Measurements from ENCODE around the gene CDC14B. TPM values are rescaled to one million over a fixed set of nuclear protein-coding genes. Genes with fewer than 3 reads are reported as not detected.

CDC14B gene
- total RNA-seq, 4 donors from 2014 or later = 9.7 to 40.5 (median 20.6) TPM

- no peak for DNase-seq
- Histone ChIP-seq H3K27ac (no peak overlapping the region), H3K4me3 (no peak overlapping the region), H3K36me3 (no peaks in the 10 kb centered on the region), H3K27me3 (no peaks in the 10 kb centered on the region), H3K9me3 (no peaks in the 10 kb centered on the region), H3K4me1 (no peaks in the 10 kb centered on the region)
- intact Hi-C loops (cut with DNase I; ENCODE audit: low total_unique reads) = no loop called here
- TF ChIP-seq, protein P1, sequence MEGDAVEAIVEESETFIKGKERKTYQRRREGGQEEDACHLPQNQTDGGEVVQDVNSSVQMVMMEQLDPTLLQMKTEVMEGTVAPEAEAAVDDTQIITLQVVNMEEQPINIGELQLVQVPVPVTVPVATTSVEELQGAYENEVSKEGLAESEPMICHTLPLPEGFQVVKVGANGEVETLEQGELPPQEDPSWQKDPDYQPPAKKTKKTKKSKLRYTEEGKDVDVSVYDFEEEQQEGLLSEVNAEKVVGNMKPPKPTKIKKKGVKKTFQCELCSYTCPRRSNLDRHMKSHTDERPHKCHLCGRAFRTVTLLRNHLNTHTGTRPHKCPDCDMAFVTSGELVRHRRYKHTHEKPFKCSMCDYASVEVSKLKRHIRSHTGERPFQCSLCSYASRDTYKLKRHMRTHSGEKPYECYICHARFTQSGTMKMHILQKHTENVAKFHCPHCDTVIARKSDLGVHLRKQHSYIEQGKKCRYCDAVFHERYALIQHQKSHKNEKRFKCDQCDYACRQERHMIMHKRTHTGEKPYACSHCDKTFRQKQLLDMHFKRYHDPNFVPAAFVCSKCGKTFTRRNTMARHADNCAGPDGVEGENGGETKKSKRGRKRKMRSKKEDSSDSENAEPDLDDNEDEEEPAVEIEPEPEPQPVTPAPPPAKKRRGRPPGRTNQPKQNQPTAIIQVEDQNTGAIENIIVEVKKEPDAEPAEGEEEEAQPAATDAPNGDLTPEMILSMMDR (IDR thresholded peaks at IDR 0.05) = no peak
- no peak for TF ChIP-seq POLR2A (IDR thresholded peaks at IDR 0.05)
These were observed 135.1 kb downstream of the CDC14B start for GRCh38 chr9:96484521-96484931.

- peak overlapping the region in 1 of 2 donors; percentile 3 for H3K27ac ChIP-seq
- H3K4me1 ChIP-seq = no peaks in the 10 kb centered on the region
- no peak for TF ChIP-seq POLR2A (IDR thresholded peaks at IDR 0.05)
- TF ChIP-seq, protein P1 (IDR thresholded peaks at IDR 0.05) = no peak
- DNase-seq = no peak
- intact Hi-C loops (cut with DNase I; ENCODE audit: low total_unique reads) = no loop called here
- no peaks in the 10 kb centered on the region for H3K36me3 ChIP-seq
- H3K27me3 ChIP-seq = no peaks in the 10 kb centered on the region
- H3K4me3 ChIP-seq = no peak overlapping the region
- H3K9me3 ChIP-seq = no peaks in the 10 kb centered on the region
These were observed 135.8 kb downstream of the CDC14B start for GRCh38 chr9:96483733-96484390.

DNA sequence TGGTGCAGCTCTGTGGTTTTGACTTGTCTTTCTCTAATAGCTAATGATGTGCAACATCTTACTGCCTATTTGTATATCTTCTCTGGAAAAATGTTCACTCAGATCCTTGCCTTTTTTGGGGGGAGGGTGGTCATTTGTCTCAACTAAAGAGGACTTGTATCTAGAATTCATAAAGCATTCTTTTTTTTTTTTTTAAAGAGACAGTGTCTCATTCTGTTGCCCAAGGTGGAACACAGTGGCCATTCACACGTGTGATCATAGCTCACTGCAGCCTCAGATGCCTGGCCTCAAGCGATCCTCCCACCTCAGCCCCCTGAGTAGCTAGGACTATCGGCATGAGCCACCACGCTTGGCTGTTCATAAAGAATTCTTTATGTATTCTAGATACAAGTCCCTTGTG, 136.4 kb downstream of the CDC14B start:
- intact Hi-C loops (cut with DNase I; ENCODE audit: low total_unique reads) = no loop called here
- no peaks in the 10 kb centered on the region for H3K4me1 ChIP-seq
- H3K27ac ChIP-seq = no peak overlapping the region
- no peak for TF ChIP-seq POLR2A (IDR thresholded peaks at IDR 0.05)
- TF ChIP-seq, protein P1 (IDR thresholded peaks at IDR 0.05) = no peak
- H3K9me3 ChIP-seq = no peaks in the 10 kb centered on the region
- no peak for DNase-seq
- H3K36me3 ChIP-seq = no peaks in the 10 kb centered on the region
- H3K27me3 ChIP-seq = no peaks in the 10 kb centered on the region
- no peak overlapping the region for H3K4me3 ChIP-seq

DNA sequence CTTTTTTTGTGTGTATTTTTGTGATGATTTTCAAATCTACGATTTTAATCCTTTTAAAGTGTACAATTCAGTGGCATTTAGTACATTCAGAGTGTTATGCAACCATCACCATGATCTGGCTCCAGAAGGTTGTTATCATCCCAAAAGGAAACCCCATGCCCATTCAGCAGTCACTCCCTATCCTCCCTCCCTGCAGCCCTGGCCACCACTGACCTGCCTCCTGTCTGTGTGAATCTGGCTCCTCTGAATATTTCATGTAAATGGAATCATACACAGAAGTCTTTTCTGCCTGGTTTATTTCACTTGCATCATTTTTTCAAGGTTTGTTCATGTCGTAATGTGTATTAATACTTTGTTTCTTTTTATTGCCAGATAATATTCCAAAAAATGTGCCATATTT, 137.2 kb downstream of the CDC14B start:
- H3K27ac ChIP-seq = no peak overlapping the region
- no peak for DNase-seq
- TF ChIP-seq, protein P1 (IDR thresholded peaks at IDR 0.05) = no peak
- no peak for TF ChIP-seq POLR2A (IDR thresholded peaks at IDR 0.05)
- H3K4me3 ChIP-seq = no peak overlapping the region
- H3K27me3 ChIP-seq = no peaks in the 10 kb centered on the region
- intact Hi-C loops (cut with DNase I; ENCODE audit: low total_unique reads) = no loop called here
- H3K4me1 ChIP-seq = no peaks in the 10 kb centered on the region
- H3K9me3 ChIP-seq = no peaks in the 10 kb centered on the region
- no peaks in the 10 kb centered on the region for H3K36me3 ChIP-seq

GRCh38 chr9:96480736-96481135, 138.9 kb downstream of the CDC14B start:
- TF ChIP-seq POLR2A (IDR thresholded peaks at IDR 0.05) = no peak
- TF ChIP-seq, protein P1 (IDR thresholded peaks at IDR 0.05) = no peak
- Histone ChIP-seq H3K36me3 (no peaks in the 10 kb centered on the region), H3K4me1 (no peaks in the 10 kb centered on the region), H3K27ac (no peak overlapping the region), H3K9me3 (no peaks in the 10 kb centered on the region), H3K27me3 (no peaks in the 10 kb centered on the region), H3K4me3 (no peak overlapping the region)
- DNase-seq = no peak
- intact Hi-C loops (cut with DNase I; ENCODE audit: low total_unique reads) = no loop called here
